Immature natural killer cell (primary cell): ENCODE data around the gene ZNF519. TPM values are rescaled to one million over a fixed set of nuclear protein-coding genes. Genes with fewer than 3 reads are reported as not detected.
A peak's percentile ranks its signal among the peaks of the same experiment; 100 is the strongest.
"Not testable (repeated sequence)": the region's sequence is repeated elsewhere in the genome, so short reads cannot be mapped to it uniquely, and the experiment has no call there.

Experiments
- DNase-seq, 3 donors: peaks; one replicate each; pipeline ENCODE4 v3.0.0; 2022; ENCODE audit warnings: mixed read lengths in 1 of 3
- H3K27ac Mint-ChIP-seq, 6 donors: one replicate each; pipeline ENCODE4 v1.8.0; 2020; ENCODE audit warnings: mixed read lengths in 6 of 6, mild to moderate bottlenecking in 5 of 6, inconsistent platforms in 4 of 6, moderate library complexity in 3 of 6
- H3K27me3 Mint-ChIP-seq, 3 donors: one replicate each; pipeline ENCODE4 v1.8.0; 2020 to 2021; ENCODE audit warnings: low read depth in 3 of 3, mild to moderate bottlenecking in 3 of 3, mixed read lengths in 3 of 3, moderate library complexity in 3 of 3, inconsistent platforms in 1 of 3
- H3K36me3 Mint-ChIP-seq, 3 donors: one replicate each; pipeline ENCODE4 v1.8.0; 2020; ENCODE audit warnings: mixed read lengths in 3 of 3, inconsistent platforms in 2 of 3, mild to moderate bottlenecking in 2 of 3
- H3K4me1 Mint-ChIP-seq, 2 donors: one replicate each; pipeline ENCODE4 v1.8.0; 2020; ENCODE audit warnings: inconsistent platforms in 2 of 2, mild to moderate bottlenecking in 2 of 2, mixed read lengths in 2 of 2, moderate library complexity in 1 of 2
- H3K4me3 Mint-ChIP-seq, 5 donors: one replicate each; pipeline ENCODE4 v1.8.0; 2020; ENCODE audit warnings: mild to moderate bottlenecking in 5 of 5, mixed read lengths in 5 of 5, inconsistent platforms in 3 of 5, moderate library complexity in 3 of 5
- H3K9me3 Mint-ChIP-seq, 6 donors: one replicate each; pipeline ENCODE4 v1.8.0; 2020; ENCODE audit warnings: mild to moderate bottlenecking in 6 of 6, mixed read lengths in 6 of 6, inconsistent platforms in 4 of 6, moderate library complexity in 3 of 6
- polyA plus RNA-seq, 3 donors: library from polyadenylated mRNA; unstranded; fragments of 300-500 nt; fragmentation: Illumina TruSeq; gene quantifications; one replicate each; pipeline ENCODE4 v1.2.3, GENCODE V29; 2021

The ZNF519 gene
- polyA plus RNA-seq, 3 donors from 2014 or later, result 1.8 to 7.4 (median 3.8) TPM

GRCh38 chr18:14139583-14139982 lies 7.3 kb upstream of the ZNF519 start:
- not testable (repeated sequence) for H3K36me3 Mint-ChIP-seq

DNA sequence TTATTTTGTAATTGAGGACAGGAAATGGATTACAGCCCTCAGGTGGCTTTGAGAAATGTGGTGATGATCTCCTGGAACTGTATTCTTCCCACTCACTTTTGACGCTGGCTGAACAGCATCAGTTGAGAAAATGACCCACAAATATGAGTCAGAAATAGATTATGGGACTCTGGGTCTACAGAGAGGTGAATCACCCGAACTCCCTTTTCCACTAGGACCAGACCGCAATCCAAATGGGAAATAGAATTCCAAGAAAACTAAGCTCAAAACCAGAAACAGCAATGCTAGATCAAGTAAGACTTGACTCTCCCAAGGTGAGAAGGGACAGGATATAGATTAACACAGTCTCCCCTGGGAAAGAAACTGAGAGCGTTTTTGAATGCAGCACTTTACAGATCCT lies 5.7 kb upstream of the ZNF519 start:
- not testable (repeated sequence) for H3K27ac Mint-ChIP-seq, H3K9me3 Mint-ChIP-seq, DNase-seq, H3K4me1 Mint-ChIP-seq, H3K4me3 Mint-ChIP-seq, H3K36me3 Mint-ChIP-seq, H3K27me3 Mint-ChIP-seq

More at GRCh38 chr18:14139583-14139982, 7.3 kb upstream of the ZNF519 start:
- not testable (repeated sequence) for H3K4me3 Mint-ChIP-seq, H3K27ac Mint-ChIP-seq, H3K4me1 Mint-ChIP-seq, H3K27me3 Mint-ChIP-seq, H3K9me3 Mint-ChIP-seq, DNase-seq

DNA sequence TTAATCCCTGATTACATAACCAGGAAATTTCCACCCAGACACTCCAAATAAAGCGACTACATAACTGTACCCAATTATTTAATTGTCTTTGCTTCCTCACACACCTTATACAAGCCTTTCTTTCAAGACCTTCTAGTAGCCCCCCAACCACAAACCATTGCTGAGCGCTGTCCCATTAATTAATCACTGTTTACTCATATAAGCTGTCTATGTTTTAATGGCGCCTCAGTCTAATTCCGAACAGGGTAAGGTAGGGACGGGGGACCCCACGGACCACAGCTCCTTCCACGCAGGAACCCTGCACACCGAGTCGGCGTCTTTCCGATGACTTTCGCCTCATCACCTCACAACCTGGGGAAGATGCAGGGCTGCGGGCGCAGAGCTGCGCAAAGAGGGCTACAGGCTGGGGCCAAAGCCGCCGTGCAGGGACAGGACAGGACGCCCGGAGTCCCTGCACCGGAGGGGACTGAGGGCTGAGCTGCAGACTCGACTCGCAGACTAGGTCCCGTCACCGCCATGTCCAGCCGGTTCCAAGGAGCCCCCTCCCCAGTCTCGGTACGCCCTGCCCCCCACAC lies 452 bp downstream of the ZNF519 start:
- peak overlapping the region; percentile 80 to 92 (median 84) for H3K27ac Mint-ChIP-seq
- peak overlapping the region; percentile 91 to 96 (median 93) for H3K4me3 Mint-ChIP-seq
- not testable (repeated sequence) for H3K36me3 Mint-ChIP-seq, H3K9me3 Mint-ChIP-seq, H3K27me3 Mint-ChIP-seq
- peaks cover 14 to 19% of the 10 kb centered on the region in 2 donors for H3K4me1 Mint-ChIP-seq
- peak in 1 of 3 donors; percentile 10 for DNase-seq

GRCh38 chr18:14130804-14131203 lies 1.4 kb downstream of the ZNF519 start:
- not testable (repeated sequence) for H3K36me3 Mint-ChIP-seq, DNase-seq, H3K27me3 Mint-ChIP-seq, H3K9me3 Mint-ChIP-seq
- Mint-ChIP-seq H3K4me3 (peak overlapping the region in 2 of 5 donors; percentile 71 to 96), H3K4me1 (peaks cover 14 to 19% of the 10 kb centered on the region in 2 donors), H3K27ac (peak overlapping the region in 2 of 6 donors; percentile 32 to 64)

- Mint-ChIP-seq H3K4me1 (no peaks in the 10 kb centered on the region), H3K9me3 (no peaks in the 10 kb centered on the region), H3K27me3 (peaks cover 0 to 1% (median 0%) of the 10 kb centered on the region in 3 donors), H3K4me3 (no peak overlapping the region), H3K36me3 (peaks cover 0 to 4% (median 0%) of the 10 kb centered on the region in 3 donors), H3K27ac (no peak overlapping the region)
- DNase-seq, result no peak
Observed at GRCh38 chr18:14124689-14125088, 7.5 kb downstream of the ZNF519 start.

DNA sequence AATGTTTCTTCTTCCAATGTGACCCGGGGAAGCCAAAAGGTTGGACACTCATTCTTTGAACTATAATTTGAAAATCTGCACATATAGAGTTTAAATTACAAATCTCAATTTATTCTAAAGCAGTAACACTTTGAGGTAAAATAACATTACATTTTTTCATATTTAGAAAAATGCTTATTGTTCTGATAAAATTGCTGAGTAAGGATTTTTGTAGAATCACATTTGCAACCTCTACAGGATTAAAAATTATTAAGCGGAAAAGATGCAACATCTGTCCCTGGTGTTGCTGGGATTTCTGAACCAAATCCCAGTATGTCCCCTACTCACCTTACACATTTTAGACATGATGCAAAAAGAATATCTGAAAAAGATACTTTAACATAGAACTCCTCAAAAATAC lies 10.1 kb downstream of the ZNF519 start:
- Mint-ChIP-seq H3K27me3 (no peaks in the 10 kb centered on the region), H3K27ac (no peak overlapping the region), H3K4me3 (no peak overlapping the region), H3K4me1 (peaks cover 0 to 5% of the 10 kb centered on the region in 2 donors), H3K36me3 (peaks cover 0 to 4% (median 4%) of the 10 kb centered on the region in 3 donors), H3K9me3 (no peaks in the 10 kb centered on the region)
- DNase-seq, result no peak

GRCh38 chr18:14120926-14121325 lies 11.3 kb downstream of the ZNF519 start:
- peaks cover 0 to under 1% (median 0%) of the 10 kb centered on the region in 6 donors for H3K9me3 Mint-ChIP-seq
- DNase-seq, result no peak
- H3K27me3 Mint-ChIP-seq, result no peaks in the 10 kb centered on the region
- H3K4me1 Mint-ChIP-seq, result peaks cover 0 to 7% of the 10 kb centered on the region in 2 donors
- H3K4me3 Mint-ChIP-seq, result no peak overlapping the region
- peaks cover 0 to 6% (median 4%) of the 10 kb centered on the region in 3 donors for H3K36me3 Mint-ChIP-seq
- H3K27ac Mint-ChIP-seq, result no peak overlapping the region

GRCh38 chr18:14117606-14118005 lies 14.6 kb downstream of the ZNF519 start:
- no peak overlapping the region for H3K4me3 Mint-ChIP-seq
- H3K4me1 Mint-ChIP-seq, result peaks cover 0 to 7% of the 10 kb centered on the region in 2 donors
- H3K27ac Mint-ChIP-seq, result no peak overlapping the region
- DNase-seq, result no peak
- peaks cover 3 to 9% (median 4%) of the 10 kb centered on the region in 3 donors for H3K36me3 Mint-ChIP-seq
- peaks cover 0 to 2% (median 0%) of the 10 kb centered on the region in 6 donors for H3K9me3 Mint-ChIP-seq
- no peaks in the 10 kb centered on the region for H3K27me3 Mint-ChIP-seq

DNA sequence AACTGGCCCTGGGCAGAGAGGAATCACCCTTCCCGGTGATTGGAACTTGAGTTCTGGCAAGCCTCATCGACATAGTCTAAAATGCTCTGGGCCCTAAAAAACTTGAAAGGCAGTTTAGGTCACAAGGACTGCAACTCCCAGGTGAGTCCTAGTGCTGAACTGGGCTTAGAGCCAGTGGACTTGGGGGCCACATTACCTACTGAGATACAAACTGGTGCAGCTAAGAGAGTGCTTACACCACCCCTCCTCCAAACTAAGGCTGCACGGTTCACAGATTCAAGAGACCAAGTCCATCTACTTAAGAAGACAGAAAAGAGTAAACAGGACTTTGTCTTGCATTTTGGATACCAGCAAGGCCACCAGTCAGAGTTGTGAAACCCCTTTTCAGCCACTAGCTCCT lies 25.3 kb downstream of the ZNF519 start:
- peaks cover 0 to 3% (median 0%) of the 10 kb centered on the region in 3 donors for H3K27me3 Mint-ChIP-seq
- no peaks in the 10 kb centered on the region for H3K4me1 Mint-ChIP-seq
- H3K27ac Mint-ChIP-seq, result no peak overlapping the region
- no peak for DNase-seq
- peaks cover 6 to 61% (median 47%) of the 10 kb centered on the region in 6 donors for H3K9me3 Mint-ChIP-seq
- H3K36me3 Mint-ChIP-seq, result peaks cover 9 to 33% (median 22%) of the 10 kb centered on the region in 3 donors
- no peak overlapping the region for H3K4me3 Mint-ChIP-seq

- Mint-ChIP-seq H3K27ac (no peak overlapping the region), H3K4me1 (peaks cover 0 to 4% of the 10 kb centered on the region in 2 donors), H3K9me3 (peaks cover 9 to 59% (median 51%) of the 10 kb centered on the region in 6 donors), H3K27me3 (peaks cover 0 to 3% (median 0%) of the 10 kb centered on the region in 3 donors), H3K4me3 (no peak overlapping the region), H3K36me3 (peaks cover 9 to 37% (median 25%) of the 10 kb centered on the region in 3 donors)
- no peak for DNase-seq
Observed at GRCh38 chr18:14104906-14105748, 27.1 kb downstream of the ZNF519 start.

DNA sequence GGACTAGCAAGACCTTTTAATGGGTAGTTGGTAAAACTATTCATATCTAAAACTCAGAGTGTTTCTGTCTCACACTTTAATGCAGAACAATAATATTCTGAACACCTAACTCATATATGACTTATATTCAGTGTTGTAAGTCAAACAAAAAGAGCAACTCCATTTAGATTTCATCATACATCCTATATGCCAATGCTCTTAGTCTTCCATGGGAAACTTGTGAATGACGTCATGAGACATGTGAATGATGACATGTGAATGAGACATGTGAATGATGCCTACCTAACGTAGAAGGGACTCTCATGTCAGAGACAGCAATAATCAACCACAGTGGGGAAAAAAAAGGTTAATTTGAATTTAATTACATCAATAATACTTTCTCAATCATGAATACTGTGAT lies 28.0 kb downstream of the ZNF519 start:
- Mint-ChIP-seq H3K27me3 (peaks cover 0 to 3% (median 0%) of the 10 kb centered on the region in 3 donors), H3K27ac (no peak overlapping the region), H3K9me3 (peaks cover 9 to 53% (median 46%) of the 10 kb centered on the region in 6 donors), H3K4me3 (no peak overlapping the region), H3K4me1 (peaks cover 0 to 4% of the 10 kb centered on the region in 2 donors), H3K36me3 (peaks cover 13 to 37% (median 25%) of the 10 kb centered on the region in 3 donors)
- DNase-seq, result no peak

DNA sequence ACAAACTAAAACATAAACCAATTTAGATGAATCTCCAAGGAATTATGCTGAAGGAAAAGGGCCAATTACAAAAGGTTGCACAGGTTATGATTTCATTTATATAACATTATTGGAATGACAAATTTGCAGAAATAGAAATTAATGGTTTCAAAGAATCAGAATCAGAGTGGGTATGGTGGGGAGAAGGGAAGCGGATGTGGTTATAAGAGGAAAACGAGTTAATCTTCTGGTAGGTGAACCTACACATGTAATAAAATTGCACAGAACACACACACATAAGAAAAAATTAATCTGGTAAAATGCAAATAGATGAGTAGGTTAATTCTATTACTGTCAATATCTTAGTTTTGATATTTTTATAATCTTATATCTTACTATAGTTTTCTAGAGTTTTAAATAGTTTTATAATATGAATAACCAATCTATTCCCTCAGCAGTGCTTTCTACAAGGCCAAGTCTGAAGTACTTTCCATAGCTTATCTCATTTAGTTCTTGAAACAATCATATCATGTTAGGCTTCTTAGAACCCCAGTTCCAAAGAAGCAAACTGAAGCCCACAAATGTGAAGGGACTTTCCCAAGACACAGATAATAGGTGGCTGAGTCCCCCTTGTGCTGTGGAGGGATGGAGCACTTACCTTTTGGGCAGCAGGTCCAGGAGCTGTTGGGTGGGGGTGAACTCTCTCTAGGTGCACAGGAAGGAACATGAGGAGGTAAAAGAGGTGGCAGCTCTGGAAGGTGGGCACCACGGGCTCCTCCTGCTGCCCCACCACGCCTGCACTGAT lies 31.5 kb downstream of the ZNF519 start:
- no peak for DNase-seq
- Mint-ChIP-seq H3K4me1 (peaks cover 0 to 4% of the 10 kb centered on the region in 2 donors), H3K4me3 (peak overlapping the region in 1 of 5 donors; percentile 18), H3K27me3 (peaks cover 0 to 8% (median 2%) of the 10 kb centered on the region in 3 donors), H3K9me3 (peaks cover 3 to 35% (median 27%) of the 10 kb centered on the region in 6 donors), H3K36me3 (peaks cover 15 to 24% (median 20%) of the 10 kb centered on the region in 3 donors), H3K27ac (peak overlapping the region in 2 of 6 donors; percentile 5 to 35)

DNA sequence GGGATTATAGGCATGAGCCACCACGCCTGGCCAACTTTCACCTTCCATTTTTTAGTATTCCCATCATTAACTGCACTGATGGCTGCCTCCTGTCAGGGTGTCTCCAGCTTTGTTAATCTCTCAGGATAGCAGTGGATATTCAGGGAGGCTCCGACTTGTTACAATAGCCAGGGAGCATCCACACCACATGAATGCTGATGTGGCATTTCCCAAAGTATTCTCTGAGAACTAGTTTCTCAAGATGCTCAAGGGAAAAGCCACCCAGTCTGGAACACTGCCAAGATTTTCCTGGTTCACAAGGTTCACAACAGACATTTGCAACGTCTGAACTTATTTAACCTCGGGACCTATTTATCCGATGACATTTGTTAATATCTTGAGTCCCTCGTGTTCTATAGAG lies 33.8 kb downstream of the ZNF519 start:
- peaks cover 0 to 6% (median 2%) of the 10 kb centered on the region in 3 donors for H3K27me3 Mint-ChIP-seq
- peaks cover 0 to 4% of the 10 kb centered on the region in 2 donors for H3K4me1 Mint-ChIP-seq
- DNase-seq, result no peak
- H3K36me3 Mint-ChIP-seq, result peaks cover 9 to 15% (median 11%) of the 10 kb centered on the region in 3 donors
- H3K27ac Mint-ChIP-seq, result no peak overlapping the region
- H3K9me3 Mint-ChIP-seq, result peaks cover 0 to 15% (median 7%) of the 10 kb centered on the region in 6 donors
- H3K4me3 Mint-ChIP-seq, result no peak overlapping the region
